ENCODE measurements around the gene IWS1. TPM values are rescaled to one million over a fixed set of nuclear protein-coding genes. Genes with fewer than 3 reads are reported as not detected.
"Not testable (repeated sequence)": the region's sequence is repeated elsewhere in the genome, so short reads cannot be mapped to it uniquely, and the experiment has no call there.

IWS1 gene
- total RNA-seq, 1 donor from 2014 or later: 34.5 TPM

- DNase-seq: no peak
Observed at GRCh38 chr2:127560931-127561280, 34.6 kb upstream of the IWS1 start.

GRCh38 chr2:127560201-127560930 lies 34.1 kb upstream of the IWS1 start:
- no peak for DNase-seq

- DNase-seq: no peak
Observed at GRCh38 chr2:127559454-127559853, 33.2 kb upstream of the IWS1 start.

- DNase-seq: no peak
Observed at GRCh38 chr2:127558911-127559310, 32.6 kb upstream of the IWS1 start.

GRCh38 chr2:127552846-127553245 lies 26.6 kb upstream of the IWS1 start:
- no peak for DNase-seq

- DNase-seq: no peak
Observed at GRCh38 chr2:127552336-127552735, 26.0 kb upstream of the IWS1 start.

- no peak for DNase-seq
Observed at GRCh38 chr2:127551221-127551930, 25.1 kb upstream of the IWS1 start.

GRCh38 chr2:127546797-127547196 lies 20.5 kb upstream of the IWS1 start:
- no peak for DNase-seq

GRCh38 chr2:127545796-127546195 lies 19.5 kb upstream of the IWS1 start:
- no peak for DNase-seq

GRCh38 chr2:127545189-127545588 lies 18.9 kb upstream of the IWS1 start:
- DNase-seq: no peak

- DNase-seq: not testable (repeated sequence)
Observed at GRCh38 chr2:127543013-127543501, 16.8 kb upstream of the IWS1 start.

- no peak for DNase-seq
Observed at GRCh38 chr2:127542231-127542630, 15.9 kb upstream of the IWS1 start.

- DNase-seq: no peak
Observed at GRCh38 chr2:127541809-127542208, 15.5 kb upstream of the IWS1 start.

- no peak for DNase-seq
Observed at GRCh38 chr2:127537644-127538043, 11.4 kb upstream of the IWS1 start.

GRCh38 chr2:127536707-127537541 lies 10.6 kb upstream of the IWS1 start:
- DNase-seq: no peak

- no peak for DNase-seq
Observed at GRCh38 chr2:127535918-127536317, 9.6 kb upstream of the IWS1 start.

GRCh38 chr2:127535422-127535901 lies 9.2 kb upstream of the IWS1 start, which contains the start of gene MYO7B:
MYO7B (plus strand) TSS chr2:127535683; CDS start chr2:127559723, 24,040 bp downstream.
- DNase-seq: no peak

- no peak for DNase-seq
Observed at GRCh38 chr2:127532296-127532695, 6.0 kb upstream of the IWS1 start.

- DNase-seq: no peak
Observed at GRCh38 chr2:127531221-127531648, 4.9 kb upstream of the IWS1 start.

- no peak for DNase-seq
Observed at GRCh38 chr2:127530245-127531140, 4.2 kb upstream of the IWS1 start.

GRCh38 chr2:127529416-127529815 lies 3.1 kb upstream of the IWS1 start:
- DNase-seq: not testable (repeated sequence)

GRCh38 chr2:127528487-127528886 lies 2.2 kb upstream of the IWS1 start:
- DNase-seq: no peak
